Lower leg skin (tissue), 4 donors: ENCODE data around the gene GAD2. TPM values are rescaled to one million over a fixed set of nuclear protein-coding genes. Genes with fewer than 3 reads are reported as not detected.

Experiments used
- DNase-seq, 2 donors: peaks; one replicate each; pipeline ENCODE4 v3.0.0-alpha.2; 2019; ENCODE audit warnings: low spot score in 2 of 2
- H3K4me3 ChIP-seq: fragments of 200-600 bp; sonication (generic); 2 replicates; pipeline ENCODE4 v1.5.1; 2017; ENCODE audit warnings: mild to moderate bottlenecking, low read depth; ENCODE audit not compliant: poor library complexity, severe bottlenecking
- POLR2A ChIP-seq, 2 donors: fragments of 450-650 bp; IDR thresholded peaks; one replicate each; pipeline ENCODE4 v1.6.1; 2016 to 2017; ENCODE audit warnings: antibody characterized with exemption in 2 of 2, mild to moderate bottlenecking in 1 of 2, moderate library complexity in 1 of 2
- WGBS, 2 donors: methylation state at CpG; one replicate each; pipeline ENCODE4 v1.1.5; 2018; 5-methylcytosine and 5-hydroxymethylcytosine counted together
- intact Hi-C: fragments of 100-400 bp; cut with DNase I; formaldehyde crosslinking; loops from one replicate; pipeline ENCODE4 v1.15.0; 2023; ENCODE audit warnings: low total_unique reads
- total RNA-seq, 4 donors: library from RNA; depleted of rRNA; stranded (reverse); fragments of >200 nt; gene quantifications; one replicate each; pipeline ENCODE4 v1.1.0, GENCODE V29; 2016
- TF ChIP-seq, protein P1 (sequence below), 3 donors: fragments of 450-650 bp; IDR thresholded peaks; one replicate each; pipeline ENCODE4 v1.5.1; 2016; ENCODE audit warnings: antibody characterized with exemption in 3 of 3, mild to moderate bottlenecking in 3 of 3, moderate library complexity in 2 of 3

The GAD2 gene
- total RNA-seq, 4 donors from 2014 or later: 0.51 TPM; not detected in 3

DNA sequence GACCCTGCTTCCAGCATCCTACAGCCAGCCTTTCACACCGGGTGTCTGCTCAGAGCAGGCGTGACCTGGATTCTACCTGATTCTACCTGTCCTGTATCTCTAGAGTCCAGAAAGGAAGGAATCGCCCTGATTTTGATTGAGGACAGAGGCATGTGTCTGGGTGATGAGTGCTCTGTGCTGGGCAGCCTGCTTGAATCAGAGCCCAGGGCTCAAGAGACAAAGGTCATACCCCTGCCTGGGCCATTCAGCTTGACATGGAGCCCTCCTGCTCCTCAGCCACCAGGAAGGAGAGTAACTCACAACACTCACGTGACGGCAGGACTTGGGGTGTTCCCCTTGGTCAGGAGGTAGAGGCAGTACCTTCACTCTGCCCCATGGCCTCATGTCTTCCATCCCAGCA lies 11.2 kb downstream of the GAD2 start:
- 83 to 85% methylated on average over 5 of the region's 5 CpGs for WGBS, 2 donors
- TF ChIP-seq, protein P1, sequence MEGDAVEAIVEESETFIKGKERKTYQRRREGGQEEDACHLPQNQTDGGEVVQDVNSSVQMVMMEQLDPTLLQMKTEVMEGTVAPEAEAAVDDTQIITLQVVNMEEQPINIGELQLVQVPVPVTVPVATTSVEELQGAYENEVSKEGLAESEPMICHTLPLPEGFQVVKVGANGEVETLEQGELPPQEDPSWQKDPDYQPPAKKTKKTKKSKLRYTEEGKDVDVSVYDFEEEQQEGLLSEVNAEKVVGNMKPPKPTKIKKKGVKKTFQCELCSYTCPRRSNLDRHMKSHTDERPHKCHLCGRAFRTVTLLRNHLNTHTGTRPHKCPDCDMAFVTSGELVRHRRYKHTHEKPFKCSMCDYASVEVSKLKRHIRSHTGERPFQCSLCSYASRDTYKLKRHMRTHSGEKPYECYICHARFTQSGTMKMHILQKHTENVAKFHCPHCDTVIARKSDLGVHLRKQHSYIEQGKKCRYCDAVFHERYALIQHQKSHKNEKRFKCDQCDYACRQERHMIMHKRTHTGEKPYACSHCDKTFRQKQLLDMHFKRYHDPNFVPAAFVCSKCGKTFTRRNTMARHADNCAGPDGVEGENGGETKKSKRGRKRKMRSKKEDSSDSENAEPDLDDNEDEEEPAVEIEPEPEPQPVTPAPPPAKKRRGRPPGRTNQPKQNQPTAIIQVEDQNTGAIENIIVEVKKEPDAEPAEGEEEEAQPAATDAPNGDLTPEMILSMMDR (IDR thresholded peaks at IDR 0.05): no peak
- no peak for TF ChIP-seq POLR2A (IDR thresholded peaks at IDR 0.05)
- H3K4me3 ChIP-seq: no peak overlapping the region
- intact Hi-C loops: no loop called here
- DNase-seq: no peak

DNA sequence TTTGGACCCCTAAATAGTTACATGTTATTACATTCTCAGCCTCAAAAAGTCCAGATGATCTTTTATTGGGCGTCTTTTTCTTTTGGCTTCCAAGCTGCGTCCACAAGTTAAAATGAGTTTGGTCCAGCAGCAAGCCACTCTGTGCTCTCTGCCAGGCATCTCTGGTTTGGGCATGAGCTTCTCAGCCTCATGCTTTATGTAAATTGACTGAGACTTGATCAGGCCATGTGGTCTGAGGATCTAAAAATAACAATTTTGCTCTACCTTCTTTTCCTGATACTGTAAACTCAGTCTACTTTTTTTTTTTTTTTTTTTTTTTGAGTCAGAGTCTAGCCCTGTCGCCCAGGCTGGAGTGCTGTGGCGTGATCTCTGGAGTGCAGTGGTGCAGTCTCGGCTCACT lies 15.6 kb downstream of the GAD2 start:
- intact Hi-C loops: no loop called here
- DNase-seq: no peak
- H3K4me3 ChIP-seq: no peak overlapping the region
- TF ChIP-seq, protein P1 (IDR thresholded peaks at IDR 0.05): no peak
- TF ChIP-seq POLR2A (IDR thresholded peaks at IDR 0.05): no peak
- WGBS, 2 donors: 83 to 92% methylated on average over 5 of the region's 5 CpGs

DNA sequence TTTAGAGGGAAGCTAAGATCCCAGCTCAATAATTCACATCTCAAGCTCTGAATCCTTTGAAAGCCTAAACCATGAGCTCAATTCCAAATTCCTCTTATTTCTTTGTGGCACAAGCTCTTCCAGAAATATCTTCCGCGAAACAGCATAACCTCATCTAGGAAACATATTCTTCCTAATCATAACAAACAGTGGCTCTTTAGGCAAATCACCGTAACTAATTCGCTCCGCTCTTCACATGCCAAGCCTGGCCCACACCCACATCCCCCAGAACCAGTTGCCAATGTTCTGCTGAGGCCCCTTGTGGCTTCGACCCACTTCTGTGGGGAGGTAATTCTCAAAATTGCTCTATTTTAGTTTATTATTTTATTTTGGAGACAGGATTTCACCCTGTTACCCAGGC lies 19.2 kb downstream of the GAD2 start:
- WGBS, 2 donors: 94 to 97% methylated on average over 6 of the region's 6 CpGs
- intact Hi-C loops: no loop called here

DNA sequence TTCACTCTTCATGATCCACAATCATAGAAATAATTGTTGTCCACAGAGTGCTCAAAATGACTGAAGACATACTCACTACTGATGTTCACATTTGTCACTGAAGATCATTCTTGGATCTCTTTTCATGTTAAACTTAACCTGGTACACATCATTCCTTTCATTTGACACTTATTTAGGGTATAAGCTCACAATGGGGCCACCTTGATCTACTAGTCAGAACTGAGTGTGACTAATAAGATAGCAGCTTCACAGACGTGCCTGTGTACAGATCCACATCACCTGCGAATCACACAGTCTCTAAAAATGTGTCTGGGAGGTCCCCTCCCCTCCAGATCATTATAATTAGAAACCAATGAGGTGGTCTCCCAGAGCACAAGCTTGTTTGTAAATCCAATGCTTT lies 21.8 kb downstream of the GAD2 start:
- 39 to 40% methylated on average over 2 of the region's 2 CpGs for WGBS, 2 donors
- TF ChIP-seq, protein P1 (IDR thresholded peaks at IDR 0.05): no peak
- no peak for DNase-seq
- H3K4me3 ChIP-seq: no peak overlapping the region
- intact Hi-C loops: no loop called here

More for the DNA sequence above, 19.2 kb downstream of the GAD2 start:
- TF ChIP-seq, protein P1 (IDR thresholded peaks at IDR 0.05): no peak
- no peak for TF ChIP-seq POLR2A (IDR thresholded peaks at IDR 0.05)
- no peak for DNase-seq
- H3K4me3 ChIP-seq: no peak overlapping the region

DNA sequence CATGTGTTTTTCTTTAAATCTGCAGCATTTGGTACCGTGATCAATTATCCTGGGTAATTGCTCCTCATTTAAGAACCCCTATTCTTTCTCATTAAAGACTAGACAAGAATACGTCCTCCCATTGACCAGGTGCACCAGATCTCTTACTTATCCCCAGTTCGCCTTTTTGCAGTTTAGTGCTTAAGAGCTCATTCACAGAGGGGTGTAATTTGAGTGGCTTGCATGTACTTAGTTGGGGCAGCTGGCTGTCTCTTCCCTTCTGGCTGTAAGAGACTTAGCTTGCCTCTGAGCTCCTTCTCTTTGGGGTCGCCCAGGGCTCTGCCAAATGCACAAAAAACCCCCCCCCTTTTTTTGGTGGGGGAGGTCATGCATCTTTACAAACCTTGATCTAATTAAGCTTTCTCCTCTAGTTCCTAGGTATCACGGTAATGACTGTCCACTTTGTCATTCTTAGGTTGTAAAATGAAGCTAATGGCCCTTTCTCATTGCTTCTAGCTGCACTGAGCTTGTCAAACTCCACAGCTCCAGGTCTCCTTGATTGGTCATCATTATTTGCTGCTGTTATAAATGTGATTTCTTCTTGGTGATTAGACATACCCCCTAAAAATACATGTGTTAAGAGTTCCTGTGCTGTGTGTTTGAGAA lies 26.3 kb downstream of the GAD2 start:
- intact Hi-C loops: no loop called here
- WGBS, 2 donors: 14 to 19% methylated on average over 5 of the region's 5 CpGs
- no peak for TF ChIP-seq POLR2A (IDR thresholded peaks at IDR 0.05)
- TF ChIP-seq, protein P1 (IDR thresholded peaks at IDR 0.05): no peak
- no peak overlapping the region for H3K4me3 ChIP-seq
- DNase-seq: no peak

DNA sequence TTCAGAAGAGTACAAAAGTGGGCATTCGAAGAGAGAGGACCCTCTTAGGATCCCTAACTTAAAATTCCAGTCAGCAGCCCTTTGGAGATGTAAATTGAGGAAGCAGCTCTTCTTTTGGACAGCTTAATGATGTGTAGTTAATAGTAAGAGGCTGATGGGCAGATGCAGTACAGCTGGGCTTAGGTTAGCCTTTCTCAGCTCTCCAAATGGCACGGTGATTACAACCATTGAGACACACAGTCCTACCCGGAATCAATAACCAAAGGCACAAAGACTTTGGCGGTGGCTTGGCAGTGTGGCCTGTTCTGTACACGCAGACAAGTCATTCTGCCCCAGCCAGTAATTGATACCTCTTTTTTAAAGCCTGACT lies 26.8 kb downstream of the GAD2 start:
- 34 to 46% methylated on average over 5 of the region's 5 CpGs for WGBS, 2 donors
- intact Hi-C loops: no loop called here
- H3K4me3 ChIP-seq: no peak overlapping the region
- no peak for DNase-seq
- no peak for TF ChIP-seq POLR2A (IDR thresholded peaks at IDR 0.05)
- TF ChIP-seq, protein P1 (IDR thresholded peaks at IDR 0.05): no peak
